ENCODE data around the gene MIX23.
A peak's percentile ranks its signal among the peaks of the same experiment; 100 is the strongest.

Gene MIX23

GRCh38 chr3:122351612-122352011 is 31.4 kb downstream of the MIX23 start:
- no peak for DNase-seq (ENCODE audit: low read depth)

DNA sequence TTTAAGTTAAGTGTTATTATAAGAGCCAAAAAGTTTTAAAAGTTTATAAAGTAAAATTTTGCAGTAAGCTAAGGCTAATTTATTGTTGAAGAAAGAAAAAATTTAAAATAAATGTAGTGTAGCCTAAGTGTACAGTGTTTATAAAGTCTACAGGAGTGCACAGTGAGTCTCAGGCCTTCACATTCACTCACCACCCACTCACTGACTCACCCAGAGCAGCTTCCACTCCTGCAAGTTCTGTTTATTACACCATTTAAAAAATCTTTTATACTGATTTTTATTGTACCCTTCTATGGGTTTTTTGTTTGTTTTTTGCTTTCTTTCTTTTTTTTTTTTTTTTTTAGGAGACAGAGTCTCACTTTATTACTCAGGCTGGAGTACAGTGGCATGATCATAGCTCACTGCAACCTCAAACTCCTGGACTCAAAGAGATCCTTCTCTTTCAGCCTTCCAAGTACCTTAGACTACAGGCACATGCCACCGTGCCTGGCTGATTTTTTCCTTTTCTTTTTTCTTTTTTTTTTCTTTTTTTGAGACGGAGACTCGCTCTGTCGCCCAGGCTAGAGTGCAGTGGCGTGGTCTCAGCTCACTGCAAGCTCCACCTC is 32.1 kb downstream of the MIX23 start:
- DNase-seq (ENCODE audit: low read depth): peak; percentile 6

DNA sequence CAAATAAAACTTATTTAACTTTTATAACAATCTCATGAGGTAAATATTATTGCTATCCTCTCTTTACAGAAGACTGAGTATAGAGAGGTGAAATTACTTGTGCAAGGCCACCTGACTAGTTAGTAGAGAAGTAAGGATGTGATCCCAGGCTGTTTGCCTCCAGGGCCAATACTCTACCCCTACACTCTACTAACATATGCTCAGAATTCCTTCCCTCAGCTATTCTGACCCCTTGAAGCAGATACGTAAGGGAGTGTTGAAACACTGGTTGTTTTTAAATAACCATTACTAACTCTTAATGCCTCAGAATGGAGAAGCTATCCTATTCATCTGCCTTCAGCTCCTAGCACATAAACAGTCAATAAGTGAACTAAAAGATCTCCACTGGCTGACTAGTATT is 33.9 kb downstream of the MIX23 start:
- no peak for DNase-seq (ENCODE audit: low read depth)

GRCh38 chr3:122343654-122344053 is 39.4 kb downstream of the MIX23 start:
- DNase-seq (ENCODE audit: low read depth): no peak

GRCh38 chr3:122342803-122343202 is 40.2 kb downstream of the MIX23 start:
- no peak for DNase-seq (ENCODE audit: low read depth)

DNA sequence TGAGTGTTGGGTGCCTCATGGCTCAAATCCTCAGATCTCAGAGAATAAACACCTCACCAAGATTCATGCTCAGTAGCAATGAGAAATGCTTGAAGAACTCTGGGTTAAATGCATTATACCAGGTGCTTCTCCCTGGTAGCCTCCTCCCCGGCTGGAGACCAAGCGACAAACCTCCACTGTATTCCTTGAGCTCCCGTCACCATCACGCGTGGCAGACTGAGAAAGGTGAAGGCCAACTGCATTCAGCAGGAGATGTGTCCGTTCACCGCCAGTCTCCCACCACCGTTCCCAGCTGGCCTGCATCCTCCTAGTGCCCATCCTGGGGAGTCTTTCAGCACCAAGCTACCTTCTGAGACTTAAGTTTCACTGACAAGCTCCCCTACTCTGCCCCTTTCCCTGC is 50.5 kb downstream of the MIX23 start:
- no peak for DNase-seq (ENCODE audit: low read depth)

- DNase-seq (ENCODE audit: low read depth): no peak
Observed at GRCh38 chr3:122331886-122332285, 51.1 kb downstream of the MIX23 start.

GRCh38 chr3:122325769-122326168 is 57.3 kb downstream of the MIX23 start:
- DNase-seq (ENCODE audit: low read depth): no peak

GRCh38 chr3:122324871-122325323 is 58.1 kb downstream of the MIX23 start, which contains the start of gene CSTA:
TSS of gene CSTA (plus strand) at chr3:122325248. CDS start at chr3:122325293, 45 bp downstream.
- no peak for DNase-seq (ENCODE audit: low read depth)

DNA sequence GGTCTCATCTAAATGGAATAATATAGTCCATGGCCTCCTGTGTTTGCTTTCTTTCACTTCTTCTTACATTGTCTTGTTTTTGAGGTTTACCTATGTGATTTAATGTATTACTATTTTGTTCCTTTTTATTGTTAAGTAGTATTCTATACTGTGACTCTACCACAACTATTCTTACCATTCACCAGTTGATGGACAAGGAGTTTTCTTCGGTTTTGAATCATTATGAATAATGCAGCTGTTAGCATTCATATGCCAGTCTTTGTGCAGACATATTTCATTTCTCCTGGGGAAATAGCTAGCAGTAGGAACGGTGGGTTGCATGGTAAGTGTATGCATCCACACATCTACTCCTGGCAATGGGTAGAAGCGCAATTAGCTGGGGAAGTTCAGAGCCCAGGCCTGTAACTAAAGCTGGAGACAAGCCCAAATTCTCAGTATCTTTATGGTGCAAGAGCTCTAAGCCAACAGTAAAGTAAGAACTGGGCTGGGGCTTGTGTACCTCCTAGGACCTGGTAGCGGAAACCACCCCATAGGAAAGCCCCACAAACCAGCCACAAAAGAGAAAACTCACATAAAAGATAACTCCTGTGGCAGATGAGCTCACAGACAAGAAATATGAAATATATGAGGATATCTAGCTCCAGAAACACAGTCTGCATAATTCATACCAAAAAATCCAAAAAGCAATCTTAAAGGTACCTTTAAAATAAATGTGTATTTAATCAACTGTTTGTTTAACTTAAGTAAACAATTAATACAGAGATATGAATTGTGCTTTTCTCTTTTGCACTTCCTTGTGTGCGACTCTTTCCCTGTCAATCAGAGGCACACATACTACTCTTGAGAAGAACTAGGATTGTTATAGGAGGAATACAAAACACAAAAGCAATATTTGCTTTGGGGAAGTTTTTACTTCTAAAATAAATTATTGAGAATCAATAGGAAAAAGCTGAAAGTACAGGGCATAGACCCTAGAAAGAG is 60.6 kb downstream of the MIX23 start:
- no peak for DNase-seq (ENCODE audit: low read depth)

- no peak for DNase-seq (ENCODE audit: low read depth)
Observed at GRCh38 chr3:122318620-122319019, 64.4 kb downstream of the MIX23 start.

DNA sequence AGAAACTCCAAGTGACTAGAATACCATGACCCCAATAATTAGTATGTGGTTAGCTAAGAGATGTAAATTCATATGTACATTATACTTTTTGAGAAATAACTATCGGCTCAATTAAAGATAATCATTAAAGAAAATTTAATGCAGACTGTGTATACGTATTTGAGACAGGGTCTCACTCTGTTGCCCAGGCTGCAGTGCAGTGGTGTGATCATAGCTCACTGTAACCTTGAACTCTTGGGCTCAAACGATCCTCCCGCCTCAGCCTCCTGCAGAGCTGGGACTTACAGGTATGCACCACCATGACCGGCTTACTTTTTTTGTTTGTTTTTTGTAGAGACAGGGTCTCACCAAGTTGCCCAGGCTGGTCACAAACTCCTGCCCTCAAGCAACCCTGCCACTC is 66.7 kb downstream of the MIX23 start:
- DNase-seq (ENCODE audit: low read depth): no peak

- no peak for DNase-seq (ENCODE audit: low read depth)
Observed at GRCh38 chr3:122315619-122316018, 67.4 kb downstream of the MIX23 start.

DNA sequence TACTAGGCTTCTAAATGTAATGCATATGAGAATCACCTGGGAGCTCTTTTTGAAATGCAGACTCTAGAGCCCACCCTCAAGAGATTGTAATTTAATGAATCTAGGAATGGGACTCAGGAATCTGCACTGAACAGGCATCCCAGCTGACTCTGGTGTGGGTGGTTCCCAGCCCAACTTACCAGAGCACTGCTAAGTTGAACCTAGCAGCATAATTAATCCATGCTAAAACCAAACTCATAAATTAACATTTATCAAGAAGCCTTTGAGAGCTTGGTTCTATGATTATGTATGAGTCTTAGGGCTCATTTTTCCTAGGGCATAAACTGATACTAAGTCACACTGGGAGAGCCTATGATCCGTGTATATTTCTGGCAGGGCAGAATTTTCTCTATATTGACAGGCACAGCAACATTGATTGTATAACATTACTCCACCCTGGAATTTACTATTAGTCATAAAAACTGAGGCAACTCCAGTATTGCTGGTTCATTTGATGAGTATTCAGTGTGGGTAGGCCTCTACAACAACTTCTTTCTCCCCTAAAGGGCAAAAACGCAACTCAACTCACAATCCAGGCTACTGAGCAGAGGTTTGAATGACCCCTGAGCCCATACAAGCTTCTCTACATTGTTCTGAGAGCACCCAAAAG is 68.7 kb downstream of the MIX23 start:
- no peak for DNase-seq (ENCODE audit: low read depth)

GRCh38 chr3:122313281-122313680 is 69.8 kb downstream of the MIX23 start:
- DNase-seq (ENCODE audit: low read depth): no peak

- no peak for DNase-seq (ENCODE audit: low read depth)
Observed at GRCh38 chr3:122312826-122313225, 70.2 kb downstream of the MIX23 start.

GRCh38 chr3:122310361-122310760 is 72.7 kb downstream of the MIX23 start:
- no peak for DNase-seq (ENCODE audit: low read depth)

Measured in GM04503 (cell line).